Measurements from ENCODE around the gene PLCB4.

The PLCB4 gene

DNA sequence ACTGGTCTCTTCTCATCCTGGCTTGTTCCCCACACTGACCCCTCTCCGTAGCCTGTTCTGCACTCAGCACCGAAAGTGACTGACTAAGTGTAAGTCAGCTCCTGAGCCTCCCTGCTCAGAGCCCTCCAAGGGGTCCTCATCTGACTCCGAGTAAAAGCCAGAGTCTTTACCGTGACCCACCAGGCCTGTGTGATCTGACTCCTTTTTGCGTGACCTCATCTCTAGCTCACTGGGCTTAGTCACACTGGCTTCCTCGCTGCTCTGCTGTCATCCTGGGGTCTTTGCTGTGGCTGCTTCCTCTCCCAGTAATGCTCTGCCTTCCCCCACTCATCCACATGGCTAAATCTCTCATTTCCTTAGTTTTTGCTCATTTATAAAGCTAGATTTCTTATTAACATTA is 116.6 kb downstream of the PLCB4 start:
- no peak for DNase-seq

DNA sequence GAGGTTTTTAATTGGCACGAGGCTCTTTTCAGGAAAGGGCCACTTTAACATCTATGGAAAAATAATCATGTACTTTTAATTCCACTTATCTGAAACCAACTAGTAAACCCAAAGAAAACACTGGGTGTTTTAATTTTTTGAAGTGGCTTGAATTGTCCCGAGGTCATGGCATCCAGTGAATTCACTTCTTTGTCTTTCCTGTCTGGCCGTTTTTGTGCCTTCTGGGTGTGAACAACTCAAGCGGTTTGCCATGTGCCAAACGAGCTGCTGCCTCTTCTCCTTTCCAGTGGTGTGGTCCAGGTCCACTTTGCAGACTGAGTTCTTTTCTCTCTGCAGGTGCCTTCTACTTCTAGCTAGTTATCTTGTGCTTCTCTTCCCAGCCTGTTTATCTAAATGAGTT is 117.5 kb downstream of the PLCB4 start:
- no peak for DNase-seq

DNA sequence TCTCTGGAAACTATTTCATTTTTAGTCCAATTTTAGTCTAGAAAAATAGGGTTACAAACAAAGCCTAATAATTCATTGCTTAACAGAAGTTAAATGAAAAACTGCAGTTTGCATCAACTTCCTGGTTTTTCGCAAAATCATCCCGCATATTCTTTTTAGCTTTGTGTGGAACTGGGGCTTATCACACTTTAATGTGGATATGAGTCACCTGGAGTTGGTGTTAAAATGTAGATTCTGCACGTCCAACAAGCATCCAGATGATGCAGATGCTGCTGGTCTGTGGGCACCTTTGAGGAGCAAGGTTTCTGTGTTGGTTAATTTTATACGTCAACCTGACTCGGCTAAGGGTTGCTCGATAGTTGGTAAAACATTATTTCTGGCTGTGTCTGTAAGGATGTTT is 126.1 kb downstream of the PLCB4 start:
- no peak for DNase-seq

DNA sequence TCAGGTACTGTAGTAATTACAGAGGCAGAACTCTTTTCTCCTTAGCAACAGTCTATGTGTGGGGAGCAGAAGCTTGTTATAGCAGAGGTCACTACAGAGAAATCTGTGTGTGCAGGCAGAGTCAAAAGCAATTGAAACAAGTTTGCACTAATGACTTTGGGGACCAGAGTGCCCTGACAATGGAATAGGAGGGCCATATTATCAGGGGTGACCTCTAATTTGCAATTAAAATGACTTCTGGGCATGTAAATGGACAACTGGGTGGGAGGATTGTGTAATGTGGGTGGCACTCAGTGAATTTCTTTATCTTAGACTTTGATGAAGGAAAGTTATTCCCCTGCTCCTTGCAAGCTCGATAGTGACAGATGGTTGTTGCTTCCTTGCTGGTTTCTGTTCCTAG is 127.2 kb downstream of the PLCB4 start:
- DNase-seq = no peak

DNA sequence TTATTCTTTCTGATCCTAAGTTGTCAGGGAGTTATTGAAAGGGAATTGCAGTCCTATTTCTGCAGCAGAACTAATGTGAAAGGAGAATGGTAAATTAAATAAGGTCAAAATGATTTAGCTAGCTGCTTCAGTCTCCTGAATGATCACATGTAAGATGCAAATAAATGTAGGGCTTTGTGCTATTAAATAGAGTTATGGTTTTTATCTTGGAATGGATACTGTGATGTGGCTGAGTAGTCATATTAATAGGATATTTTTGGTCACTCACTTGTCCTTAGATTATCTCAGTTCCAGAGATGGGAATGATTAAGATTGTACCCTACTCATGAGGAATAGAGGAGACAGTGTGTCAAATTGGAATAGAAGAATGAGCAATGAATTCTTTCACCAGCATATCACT is 129.6 kb downstream of the PLCB4 start:
- DNase-seq = no peak

DNA sequence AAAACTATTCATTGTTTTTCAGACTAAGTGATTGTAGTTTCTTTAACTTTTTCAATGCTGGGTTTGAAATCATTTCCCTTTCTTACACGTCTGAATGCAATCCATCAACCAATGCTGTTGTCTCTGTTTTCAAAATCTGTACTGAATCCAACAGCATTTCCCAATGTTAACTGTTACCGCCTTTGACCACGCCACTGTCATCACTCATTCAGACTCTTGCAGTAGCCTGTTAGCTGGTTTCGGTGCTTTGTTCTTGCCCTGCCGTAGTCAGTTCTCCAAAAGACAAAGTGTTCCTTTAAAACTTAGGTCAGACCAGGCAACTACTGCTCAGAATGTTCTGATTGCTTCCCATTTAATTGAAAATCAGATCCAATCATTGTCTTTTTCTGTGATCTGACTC is 131.3 kb downstream of the PLCB4 start:
- DNase-seq = no peak

DNA sequence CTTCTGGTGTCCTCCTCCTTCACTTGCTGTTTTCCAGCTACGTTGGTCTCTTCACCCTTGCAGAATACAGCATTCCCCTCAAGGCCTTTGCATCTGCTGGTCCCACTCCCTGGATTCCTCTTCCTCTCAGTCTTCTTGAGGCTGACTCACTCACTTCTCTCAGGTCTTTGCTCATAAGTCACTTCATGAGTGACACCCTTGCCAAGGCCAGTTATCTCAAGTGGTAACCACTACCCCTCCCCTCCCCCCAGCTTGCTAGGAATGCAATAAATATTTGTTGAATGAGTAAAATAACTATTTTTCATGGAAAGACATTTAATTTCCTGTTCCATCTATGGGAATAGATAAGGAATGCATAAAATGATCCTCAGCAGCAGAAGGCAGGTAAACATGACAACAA is 131.7 kb downstream of the PLCB4 start:
- no peak for DNase-seq

DNA sequence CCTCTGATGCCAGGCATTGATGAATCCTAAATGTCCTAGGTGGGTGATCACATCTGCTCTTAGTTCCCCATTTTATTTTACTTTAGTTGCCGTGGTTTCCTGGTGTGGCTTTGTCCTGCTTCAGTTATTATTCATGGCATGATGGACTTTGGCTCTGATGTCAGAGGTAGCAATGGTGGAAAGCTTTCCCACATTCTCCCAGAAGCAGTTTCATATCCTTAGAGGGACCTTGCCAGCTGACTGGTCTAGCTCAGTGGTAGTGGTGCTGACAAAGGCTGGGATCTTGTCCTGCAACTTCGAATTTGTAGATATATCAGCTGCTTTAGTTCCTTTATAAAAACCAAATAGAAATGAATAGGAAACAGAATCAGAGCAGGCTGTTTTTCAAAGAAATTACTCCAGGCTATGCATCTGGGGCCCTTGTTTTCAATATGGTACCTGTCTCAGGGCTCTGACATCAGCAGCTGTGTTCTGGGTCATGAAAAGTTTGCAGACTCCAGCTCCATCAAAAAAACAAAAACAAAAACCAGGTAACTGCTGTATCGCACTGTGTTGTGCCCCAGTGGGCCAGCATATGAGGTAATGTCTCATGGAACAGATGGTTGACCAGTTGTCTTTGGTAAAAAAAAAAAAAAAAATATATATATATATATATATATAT is 133.7 kb downstream of the PLCB4 start:
- no peak for DNase-seq

DNA sequence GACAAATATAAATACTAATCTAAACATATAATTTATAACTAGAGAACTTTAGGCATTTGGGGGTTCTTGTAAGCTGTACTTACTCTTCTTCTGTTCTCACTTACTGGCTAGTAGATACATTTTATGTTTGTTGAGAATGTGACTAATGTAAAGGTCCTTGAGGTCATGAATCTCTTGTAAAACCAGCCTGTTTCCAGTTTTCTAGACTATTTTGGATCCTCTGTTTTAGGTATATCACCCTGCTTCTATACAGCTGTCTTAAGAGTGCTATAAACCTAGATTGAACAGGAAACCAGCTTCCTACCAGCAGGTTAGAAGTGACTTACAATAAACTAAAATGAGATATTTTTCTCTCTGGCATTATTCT is 134.2 kb downstream of the PLCB4 start:
- DNase-seq = no peak

DNA sequence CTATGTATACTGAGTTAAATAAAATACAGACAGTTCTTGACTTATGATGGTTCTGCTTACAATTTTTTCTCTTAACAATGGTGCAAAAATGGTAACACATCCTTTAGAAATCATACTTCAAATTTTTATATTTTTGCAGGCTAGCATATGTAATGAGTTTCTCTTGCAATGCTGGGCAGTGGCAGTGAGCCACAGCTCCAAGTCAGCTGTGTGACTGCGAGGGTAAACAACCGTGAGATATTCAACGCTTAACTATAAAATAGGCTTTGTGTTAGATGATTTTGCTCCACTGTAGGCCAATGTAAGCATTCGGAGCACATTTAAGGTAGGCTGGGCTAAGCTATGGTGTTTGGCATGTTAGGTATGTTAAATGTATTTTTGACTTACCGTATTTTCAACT is 136.1 kb downstream of the PLCB4 start:
- no peak for DNase-seq

DNA sequence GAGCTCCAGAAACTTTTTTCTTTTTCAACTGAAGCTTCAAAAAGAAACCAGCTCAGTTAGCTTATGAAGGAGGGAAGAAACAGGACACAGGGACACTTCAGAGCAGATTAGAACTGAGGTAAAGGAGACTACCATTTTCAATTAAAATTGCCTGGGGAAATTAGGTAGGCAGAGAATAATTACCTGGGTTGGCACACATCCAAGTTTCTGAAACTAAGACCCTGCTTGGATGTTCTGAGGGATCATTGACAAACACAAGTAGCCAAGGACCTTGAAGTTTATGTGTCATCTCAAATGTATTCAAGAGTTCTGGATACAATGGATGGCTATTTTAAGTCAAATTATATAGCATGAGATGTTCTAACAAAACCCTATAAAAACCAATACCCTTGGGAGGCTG is 137.6 kb downstream of the PLCB4 start:
- no peak for DNase-seq

DNA sequence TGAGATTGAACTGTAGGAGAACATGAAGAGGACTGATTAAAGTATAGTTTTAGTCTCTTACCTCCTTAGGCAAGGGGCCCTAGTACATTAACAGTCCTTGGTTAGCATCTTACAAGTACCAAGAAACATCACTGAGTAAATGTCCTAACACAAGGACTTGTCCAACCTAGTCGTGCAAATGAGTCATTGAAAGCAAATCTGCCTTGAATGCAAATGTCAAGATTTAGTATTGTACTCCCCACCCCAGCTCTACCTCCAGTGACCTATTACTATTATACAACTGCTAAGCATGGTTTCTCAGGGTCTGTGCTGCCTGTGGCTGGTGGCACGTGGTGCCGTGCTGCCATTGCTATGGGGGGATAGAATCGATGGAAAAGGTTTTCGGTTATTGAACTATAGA is 138.4 kb downstream of the PLCB4 start:
- DNase-seq = no peak

DNA sequence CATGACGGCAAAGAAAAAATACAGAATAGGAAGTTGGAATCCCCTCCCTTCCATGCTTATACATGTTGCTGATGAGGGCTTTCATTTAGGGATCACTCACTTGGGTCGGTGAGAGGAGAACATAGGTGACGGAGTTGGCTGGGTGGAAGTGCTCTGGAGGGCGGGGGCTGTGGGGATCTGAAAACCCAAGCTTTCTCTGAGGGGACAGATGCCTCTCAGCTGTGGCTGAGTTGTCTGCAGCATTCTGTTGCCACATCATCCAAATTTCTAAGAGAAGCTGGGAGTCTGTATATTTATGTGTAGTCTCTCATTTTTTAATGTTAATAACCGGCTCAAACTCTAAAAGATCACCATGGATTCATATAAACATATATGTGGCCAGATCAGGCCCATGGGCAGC is 141.5 kb downstream of the PLCB4 start:
- no peak for DNase-seq

DNA sequence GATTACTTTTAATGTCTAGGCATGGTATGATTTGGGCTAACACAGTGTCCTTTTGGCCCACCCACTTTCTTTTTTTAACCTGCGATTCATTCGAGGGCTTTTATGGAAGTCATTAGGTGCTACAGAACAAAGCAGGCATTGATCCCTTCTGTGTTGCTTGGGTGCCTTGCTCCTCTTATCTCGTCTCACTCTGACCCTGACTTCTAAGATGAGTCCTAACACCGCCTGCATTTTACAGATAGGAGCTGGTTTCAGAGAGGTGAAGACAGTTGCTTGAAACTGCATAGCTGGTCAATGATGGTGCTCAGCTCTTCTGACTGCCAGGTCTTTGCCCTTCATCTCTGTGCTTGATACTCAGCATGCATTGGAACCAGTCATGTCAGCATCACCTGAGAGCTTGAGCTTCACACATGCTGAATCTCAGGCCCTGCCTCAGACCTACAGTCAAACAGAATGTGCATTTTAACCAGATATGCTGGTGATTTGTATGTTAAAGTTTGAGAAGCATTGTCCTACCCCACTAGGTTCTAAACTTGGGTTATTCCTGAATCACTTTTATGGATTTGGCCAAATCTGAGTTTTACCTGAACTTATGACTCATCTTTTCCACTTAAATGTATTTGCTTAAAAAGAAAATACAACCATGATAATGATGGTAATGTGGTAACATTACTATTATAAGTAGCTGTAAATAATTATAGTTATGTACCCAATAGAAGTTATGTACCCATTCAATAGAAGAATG is 142.3 kb downstream of the PLCB4 start:
- no peak for DNase-seq

DNA sequence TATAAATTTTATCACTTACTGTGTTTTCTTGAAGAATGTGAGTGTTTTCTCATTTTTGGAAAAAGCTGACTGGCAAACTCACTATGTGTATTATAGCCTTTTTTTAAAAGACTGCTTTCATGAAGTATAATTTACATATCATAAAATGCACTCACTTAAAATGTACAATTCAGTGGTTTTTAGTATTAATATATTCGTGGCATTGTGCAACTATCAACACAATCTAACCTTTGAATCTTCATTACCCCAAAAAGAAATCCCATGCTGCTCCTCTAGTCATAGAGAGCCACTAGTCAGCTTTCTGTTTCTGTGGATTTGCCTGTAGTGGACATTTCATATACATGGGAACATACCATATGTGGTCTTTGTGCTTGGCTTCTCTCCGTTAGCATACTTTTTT is 143.8 kb downstream of the PLCB4 start:
- DNase-seq = no peak

DNA sequence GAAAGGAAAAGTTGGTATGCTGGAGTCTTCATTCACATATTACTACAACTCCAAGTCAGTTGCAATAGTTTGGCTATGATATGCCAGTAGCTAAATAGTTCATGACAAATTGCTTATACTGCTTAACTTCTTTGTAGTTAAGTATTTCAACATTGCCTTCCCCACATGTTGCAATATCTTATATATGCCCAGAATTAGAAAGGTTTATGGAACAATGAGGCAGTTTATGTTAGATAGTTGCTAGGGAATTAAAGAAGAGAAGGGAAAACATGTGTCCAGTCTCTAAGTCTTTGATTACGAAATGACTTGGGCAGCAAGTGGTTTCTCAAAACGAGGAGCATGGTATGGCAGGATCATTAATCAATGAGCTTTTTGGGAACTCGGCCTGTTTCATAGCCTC is 145.8 kb downstream of the PLCB4 start:
- DNase-seq = no peak

DNA sequence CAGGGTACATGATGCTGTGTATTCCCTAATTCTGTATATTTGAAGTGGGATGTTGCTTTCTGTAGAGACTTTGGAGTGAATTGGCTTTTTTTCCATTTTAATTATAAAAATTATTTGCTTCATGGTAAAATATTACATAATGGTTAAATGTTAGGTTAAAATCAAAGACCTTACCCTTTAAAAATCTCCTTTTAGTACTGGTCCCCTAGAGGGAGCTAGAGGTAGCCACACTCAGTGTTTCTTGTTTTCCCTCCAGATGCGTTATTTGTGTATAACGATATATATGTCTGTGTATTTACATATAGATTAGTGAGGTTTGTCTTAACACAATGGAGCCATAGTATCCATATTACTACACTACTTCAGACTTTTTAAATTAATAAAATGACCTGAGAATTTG is 146.7 kb downstream of the PLCB4 start:
- no peak for DNase-seq

DNA sequence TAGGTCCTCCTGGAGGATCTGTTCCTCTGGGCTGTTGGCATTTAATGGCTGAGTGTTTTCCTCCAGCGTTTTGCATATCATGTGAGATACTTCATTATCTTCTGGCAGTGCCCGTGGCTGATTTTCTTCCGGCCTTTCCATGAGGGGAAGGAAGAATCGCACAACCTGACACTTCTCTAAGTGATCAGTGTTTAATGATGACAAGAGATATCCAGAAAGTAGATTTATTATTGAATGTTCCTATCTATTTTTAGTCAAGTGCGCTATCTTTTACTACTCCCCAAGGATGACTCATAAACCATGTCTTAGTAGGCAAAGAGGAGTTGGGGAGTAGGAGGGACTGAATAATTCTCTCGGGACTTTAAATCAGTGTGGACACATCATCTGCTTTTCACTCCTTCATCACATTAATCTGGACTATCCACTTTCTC is 149.7 kb downstream of the PLCB4 start:
- no peak for DNase-seq

DNA sequence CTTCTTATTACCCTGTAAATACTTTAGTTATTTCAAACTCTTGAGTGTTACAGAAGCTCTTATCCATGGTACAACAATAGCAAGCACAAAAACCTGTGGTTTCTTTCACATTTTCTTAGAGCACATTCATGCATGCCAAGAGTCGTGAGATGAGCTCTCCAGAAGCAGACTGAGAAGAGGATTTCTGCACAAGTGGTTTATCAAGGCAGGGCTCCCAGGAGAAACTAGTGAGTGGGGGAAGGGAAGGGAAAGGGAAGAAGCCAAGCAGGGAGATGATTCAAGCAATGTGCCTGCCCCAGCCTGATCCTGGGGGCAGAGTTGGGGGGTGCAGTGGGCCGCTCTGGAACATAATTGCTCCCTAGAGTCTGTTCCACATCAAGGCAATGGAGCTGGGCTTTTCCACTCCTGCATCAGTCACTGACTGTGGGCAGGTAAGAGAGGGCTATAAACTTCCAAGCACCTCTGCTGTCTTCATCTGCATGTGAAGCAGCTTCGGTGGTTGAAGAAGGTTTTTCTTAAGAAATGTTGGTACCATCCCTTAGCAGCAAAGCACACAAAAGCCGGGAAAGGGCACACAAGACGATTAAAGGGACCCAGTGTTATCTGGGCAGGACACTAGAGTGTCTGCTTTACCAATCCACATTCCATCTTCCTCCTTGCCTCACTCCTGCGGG is 152.1 kb downstream of the PLCB4 start:
- DNase-seq = no peak

DNA sequence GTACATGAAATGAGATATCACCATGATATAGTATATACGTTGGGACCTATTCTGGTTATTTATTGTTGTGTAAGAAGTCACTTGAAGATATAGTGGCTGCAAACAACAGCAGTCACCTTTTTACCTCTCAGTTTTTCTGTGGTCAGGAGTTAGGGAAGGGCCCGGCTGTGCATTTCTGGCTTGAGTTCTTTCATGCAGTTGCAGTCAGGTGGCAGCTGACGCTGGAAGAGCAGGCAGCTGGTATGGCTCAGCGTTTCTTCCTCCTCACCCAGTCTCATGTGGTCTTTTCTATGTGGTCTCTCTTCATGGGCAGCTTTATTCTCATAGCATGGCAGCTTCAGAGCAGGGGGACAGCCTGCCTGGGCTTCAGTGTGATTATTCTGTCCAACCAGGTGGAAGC is 154.4 kb downstream of the PLCB4 start:
- no peak for DNase-seq

DNA sequence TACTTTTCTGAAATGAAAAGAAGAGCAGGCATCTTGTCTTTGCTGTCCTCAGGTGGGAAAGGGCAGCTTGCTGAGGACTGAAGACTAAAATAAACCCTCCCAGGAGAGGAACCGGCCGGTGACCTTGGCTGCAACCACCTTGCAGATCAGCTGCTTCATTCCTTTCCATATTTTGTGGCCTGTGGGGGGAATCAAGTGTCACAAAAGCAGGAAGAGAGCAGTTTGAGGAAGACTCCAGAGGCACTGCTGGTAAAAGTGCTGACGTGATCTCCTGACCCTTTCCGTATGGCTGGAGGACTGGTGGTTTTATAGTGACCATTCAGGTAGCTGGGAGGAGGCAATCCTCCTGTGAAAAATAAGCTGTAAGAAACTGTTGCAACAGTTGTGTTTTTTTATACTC is 157.0 kb downstream of the PLCB4 start:
- DNase-seq = no peak

DNA sequence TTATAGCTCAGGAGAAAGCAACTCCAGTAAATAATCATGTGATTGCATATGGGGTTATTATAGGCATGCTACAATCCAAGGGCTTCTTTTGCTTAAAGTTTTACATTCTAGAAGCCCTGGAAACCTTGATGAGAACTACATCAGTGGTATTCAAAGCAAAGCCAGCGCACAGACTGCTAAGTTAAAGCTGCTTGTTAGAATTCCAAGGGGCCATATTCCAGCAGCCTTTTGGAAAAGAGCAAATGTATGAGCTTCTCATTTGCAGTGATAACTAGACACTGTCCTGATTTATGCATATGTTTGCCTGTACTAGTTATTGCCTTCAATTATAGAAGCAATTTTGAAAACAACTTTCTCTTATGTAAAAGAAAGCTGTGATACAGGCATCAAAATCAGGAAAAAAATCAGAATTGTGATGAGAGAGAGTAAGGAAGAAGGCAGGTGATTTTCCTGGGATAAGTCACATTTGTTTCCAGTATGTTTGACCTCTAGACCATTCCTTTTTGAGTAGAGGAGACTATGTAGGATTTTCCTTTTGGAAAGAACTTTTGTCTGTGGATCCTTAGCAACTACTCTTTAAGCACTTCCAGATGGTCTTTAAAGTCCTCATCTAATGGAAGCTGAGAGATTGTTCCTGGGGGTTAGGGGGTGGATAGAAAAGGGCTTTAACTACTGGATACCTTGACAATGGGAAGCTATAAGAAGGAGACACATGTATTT is 159.2 kb downstream of the PLCB4 start:
- DNase-seq = no peak

DNA sequence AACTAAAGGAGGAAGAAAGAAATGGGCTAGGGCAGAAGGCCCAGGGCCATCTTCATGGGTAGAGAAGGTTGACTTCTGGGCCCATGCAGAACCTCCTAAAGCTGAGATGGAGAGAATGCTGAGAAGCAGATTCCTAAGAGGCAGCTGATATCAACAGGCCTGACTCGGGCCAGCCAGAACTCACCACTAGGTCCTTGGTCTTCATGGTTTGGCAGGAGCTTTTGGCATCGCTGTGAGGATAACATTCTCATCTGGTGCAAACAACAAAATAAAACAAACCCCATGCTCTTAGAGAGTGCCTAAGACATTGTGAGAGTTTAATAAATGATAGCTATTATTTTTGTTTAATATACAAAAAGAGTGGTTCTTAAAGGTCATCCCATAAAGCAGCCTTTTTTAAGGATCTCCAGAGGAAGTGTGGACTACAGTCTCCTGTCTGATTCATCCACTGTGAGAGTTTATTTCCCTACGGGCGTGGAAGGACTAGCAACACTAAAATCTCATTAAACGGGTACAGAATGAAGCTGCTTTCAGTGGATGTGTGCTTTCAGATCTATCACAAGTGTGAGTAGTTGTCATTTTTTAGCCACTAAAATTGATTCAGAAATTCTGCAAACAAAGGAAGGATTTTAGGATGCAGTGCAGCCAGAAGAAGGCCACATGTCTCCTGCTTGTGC is 160.0 kb downstream of the PLCB4 start:
- no peak for DNase-seq

Measured in NCI-H446 (cell line).